Measurements from ENCODE around the gene MAGI2.

Gene MAGI2

GRCh38 chr7:78906735-78907134, 546.7 kb downstream of the MAGI2 start:
- no peak for DNase-seq (ENCODE audit: low spot score)

- DNase-seq (ENCODE audit: low spot score) = no peak
These were observed 548.0 kb downstream of the MAGI2 start for GRCh38 chr7:78905436-78905835.

- no peak for DNase-seq (ENCODE audit: low spot score)
These were observed 548.5 kb downstream of the MAGI2 start for GRCh38 chr7:78904983-78905382.

- no peak for DNase-seq (ENCODE audit: low spot score)
These were observed 551.9 kb downstream of the MAGI2 start for GRCh38 chr7:78901566-78901965.

GRCh38 chr7:78900806-78901205, 552.7 kb downstream of the MAGI2 start:
- peak; percentile 31 for DNase-seq (ENCODE audit: low spot score)

GRCh38 chr7:78895393-78895792, 558.1 kb downstream of the MAGI2 start:
- DNase-seq (ENCODE audit: low spot score) = no peak

- no peak for DNase-seq (ENCODE audit: low spot score)
These were observed 574.3 kb downstream of the MAGI2 start for GRCh38 chr7:78879206-78879605.

- DNase-seq (ENCODE audit: low spot score) = no peak
These were observed 580.4 kb downstream of the MAGI2 start for GRCh38 chr7:78873117-78873516.

- no peak for DNase-seq (ENCODE audit: low spot score)
These were observed 589.1 kb downstream of the MAGI2 start for GRCh38 chr7:78864339-78864738.

- no peak for DNase-seq (ENCODE audit: low spot score)
These were observed 590.2 kb downstream of the MAGI2 start for GRCh38 chr7:78863281-78863680.

GRCh38 chr7:78862411-78862900, 591.0 kb downstream of the MAGI2 start:
- no peak for DNase-seq (ENCODE audit: low spot score)

GRCh38 chr7:78852951-78853350, 600.5 kb downstream of the MAGI2 start:
- no peak for DNase-seq (ENCODE audit: low spot score)

- DNase-seq (ENCODE audit: low spot score) = no peak
These were observed 603.2 kb downstream of the MAGI2 start for GRCh38 chr7:78850093-78850740.

GRCh38 chr7:78845155-78845554, 608.3 kb downstream of the MAGI2 start:
- DNase-seq (ENCODE audit: low spot score) = no peak

GRCh38 chr7:78842068-78842467, 611.4 kb downstream of the MAGI2 start:
- no peak for DNase-seq (ENCODE audit: low spot score)

- no peak for DNase-seq (ENCODE audit: low spot score)
These were observed 617.6 kb downstream of the MAGI2 start for GRCh38 chr7:78835897-78836296.

- no peak for DNase-seq (ENCODE audit: low spot score)
These were observed 625.1 kb downstream of the MAGI2 start for GRCh38 chr7:78828317-78828716.

GRCh38 chr7:78803501-78804127, 649.9 kb downstream of the MAGI2 start:
- no peak for DNase-seq (ENCODE audit: low spot score)

GRCh38 chr7:78794101-78794500, 659.4 kb downstream of the MAGI2 start:
- DNase-seq (ENCODE audit: low spot score) = no peak

- DNase-seq (ENCODE audit: low spot score) = no peak
These were observed 660.8 kb downstream of the MAGI2 start for GRCh38 chr7:78792624-78793023.

GRCh38 chr7:78792006-78792405, 661.5 kb downstream of the MAGI2 start:
- no peak for DNase-seq (ENCODE audit: low spot score)

- DNase-seq (ENCODE audit: low spot score) = no peak
These were observed 665.0 kb downstream of the MAGI2 start for GRCh38 chr7:78788464-78788863.

GRCh38 chr7:78787854-78788253, 665.6 kb downstream of the MAGI2 start:
- DNase-seq (ENCODE audit: low spot score) = no peak

- no peak for DNase-seq (ENCODE audit: low spot score)
These were observed 667.4 kb downstream of the MAGI2 start for GRCh38 chr7:78786055-78786454.
